SHP77 (cell line): Measurements from ENCODE around the gene SLC52A1.
A peak's percentile ranks its signal among the peaks of the same experiment; 100 is the strongest.
"Not testable (repeated sequence)": the region's sequence is repeated elsewhere in the genome, so short reads cannot be mapped to it uniquely, and the experiment has no call there.

Source experiments
- DNase-seq, 2 experiments: peaks; one replicate each; lab custom pipeline; 2025; lab: John Stamatoyannopoulos, UW

SLC52A1 gene

GRCh38 chr17:5031365-5032082 is 3.7 kb downstream of the SLC52A1 start:
- peak; percentile 76 to 78 for DNase-seq

GRCh38 chr17:5030168-5030567 is 5.1 kb downstream of the SLC52A1 start:
- DNase-seq = not testable (repeated sequence)

- no peak for DNase-seq
Observed at GRCh38 chr17:5027916-5028315, 7.3 kb downstream of the SLC52A1 start.

GRCh38 chr17:5027299-5027698 is 7.9 kb downstream of the SLC52A1 start:
- DNase-seq = no peak

- no peak for DNase-seq
Observed at GRCh38 chr17:5024604-5025003, 10.6 kb downstream of the SLC52A1 start.

- DNase-seq = no peak
Observed at GRCh38 chr17:5023588-5024147, 11.6 kb downstream of the SLC52A1 start.

GRCh38 chr17:5022171-5022711 is 13.0 kb downstream of the SLC52A1 start:
- DNase-seq = no peak

GRCh38 chr17:5020502-5021023 is 14.7 kb downstream of the SLC52A1 start:
- DNase-seq = no peak

GRCh38 chr17:5019475-5019956 is 15.7 kb downstream of the SLC52A1 start:
- no peak for DNase-seq

- no peak for DNase-seq
Observed at GRCh38 chr17:5014357-5014756, 20.9 kb downstream of the SLC52A1 start.

GRCh38 chr17:5011928-5012327 is 23.3 kb downstream of the SLC52A1 start:
- no peak for DNase-seq

GRCh38 chr17:5003214-5003867 is 31.9 kb downstream of the SLC52A1 start:
- DNase-seq = no peak

- DNase-seq = no peak
Observed at GRCh38 chr17:5002121-5002788, 33.0 kb downstream of the SLC52A1 start.

- DNase-seq = peak in 1 of 2 experiments; percentile 26
Observed at GRCh38 chr17:5000237-5000639, 35.0 kb downstream of the SLC52A1 start.

GRCh38 chr17:4999430-5000093 is 35.7 kb downstream of the SLC52A1 start:
- DNase-seq = no peak

- no peak for DNase-seq
Observed at GRCh38 chr17:4998732-4999429, 36.3 kb downstream of the SLC52A1 start.

GRCh38 chr17:4998027-4998731 is 37.0 kb downstream of the SLC52A1 start:
- peak in 1 of 2 experiments; percentile 38 for DNase-seq

GRCh38 chr17:4997302-4998026 is 37.8 kb downstream of the SLC52A1 start, which contains the start of the genes INCA1 and KIF1C:
TSS of gene INCA1 (minus strand) at chr17:4997522. CDS start at chr17:4994437, 3,085 bp downstream.
TSS of gene KIF1C (plus strand) at chr17:4997950. CDS start at chr17:5000247, 2,297 bp downstream.
- DNase-seq = peak; percentile 87 to 92

- no peak for DNase-seq
Observed at GRCh38 chr17:4994081-4994595, 41.1 kb downstream of the SLC52A1 start.
